Kidney tubule cell (primary cell): ENCODE data around the gene PATL2.
"Not testable (repeated sequence)": the region's sequence is repeated elsewhere in the genome, so short reads cannot be mapped to it uniquely, and the experiment has no call there.

Experiments
- DNase-seq: peaks from one replicate; pipeline ENCODE4 v3.0.0-alpha.2; 2018; ENCODE audit warnings: low spot score

The PATL2 gene

GRCh38 chr15:44719293-44719999 is 8.3 kb upstream of the PATL2 start:
- DNase-seq, result no peak

- no peak for DNase-seq
Measured at GRCh38 chr15:44718927-44719292, 7.8 kb upstream of the PATL2 start.

GRCh38 chr15:44718180-44718926 is 7.2 kb upstream of the PATL2 start:
- DNase-seq, result no peak

- DNase-seq, result no peak
Measured at GRCh38 chr15:44716983-44717602, 6.0 kb upstream of the PATL2 start.

GRCh38 chr15:44715797-44716334 is 4.7 kb upstream of the PATL2 start:
- DNase-seq, result no peak

GRCh38 chr15:44715142-44715796 is 4.1 kb upstream of the PATL2 start:
- DNase-seq, result no peak

GRCh38 chr15:44713006-44713966 is 2.2 kb upstream of the PATL2 start:
- peak; percentile 44 for DNase-seq

GRCh38 chr15:44712346-44713005 is 1.4 kb upstream of the PATL2 start:
- DNase-seq, result peak; percentile 85

GRCh38 chr15:44711743-44712345 is 721 bp upstream of the PATL2 start:
- peak; percentile 44 for DNase-seq

GRCh38 chr15:44710236-44711095 is 657 bp downstream of the PATL2 start:
- DNase-seq, result peak; percentile 19

- peak; percentile 62 for DNase-seq
Measured at GRCh38 chr15:44706946-44707636, 4.0 kb downstream of the PATL2 start.

- DNase-seq, result no peak
Measured at GRCh38 chr15:44706401-44706800, 4.7 kb downstream of the PATL2 start.

GRCh38 chr15:44705986-44706385 is 5.1 kb downstream of the PATL2 start:
- DNase-seq, result peak; percentile 61

- not testable (repeated sequence) for DNase-seq
Measured at GRCh38 chr15:44700676-44701075, 10.4 kb downstream of the PATL2 start.

GRCh38 chr15:44698641-44699040 is 12.5 kb downstream of the PATL2 start:
- DNase-seq, result no peak

- DNase-seq, result no peak
Measured at GRCh38 chr15:44697014-44697413, 14.1 kb downstream of the PATL2 start.

GRCh38 chr15:44695294-44695693 is 15.8 kb downstream of the PATL2 start:
- DNase-seq, result no peak

GRCh38 chr15:44694416-44694815 is 16.7 kb downstream of the PATL2 start:
- DNase-seq, result no peak

GRCh38 chr15:44692659-44693058 is 18.5 kb downstream of the PATL2 start:
- DNase-seq, result no peak
